Measurements from ENCODE around the gene CD151. TPM values are rescaled to one million over a fixed set of nuclear protein-coding genes. Genes with fewer than 3 reads are reported as not detected.
A peak's percentile ranks its signal among the peaks of the same experiment; 100 is the strongest.

CD151 gene
- total RNA-seq, 1 experiment from 2014 or later, result 127 TPM

GRCh38 chr11:855796-856195, 23.0 kb downstream of the CD151 start:
- CTCF ChIA-PET, result no interaction called here
- no peaks in the 10 kb centered on the region for H3K36me3 ChIP-seq (ENCODE audit: insufficient read depth, low read length, poor library complexity, severe bottlenecking)
- no peak overlapping the region for H3K4me3 ChIP-seq (ENCODE audit: low read depth, low read length, poor library complexity, severe bottlenecking)
- no TSS peak for BruUV-seq (replicated peaks)
- POLR2A ChIA-PET (ENCODE audit: low non-redundant PET), result no interaction called here
- H3K27me3 ChIP-seq (replicated peaks; ENCODE audit: insufficient read depth, low read depth, low read length, poor library complexity), result no peaks in the 10 kb centered on the region
- intact Hi-C loops (cut with micrococcal nuclease; ENCODE audit: unreplicated experiment), result loop anchor here (10.0 kb wide), 1 partner anchor 119 kb away; no protein-coding TSS in a partner anchor
- no peak overlapping the region for H3K27ac ChIP-seq (ENCODE audit: low read depth, low read length, poor library complexity, severe bottlenecking)
- TF ChIP-seq CTCF (conservative IDR thresholded peaks at IDR 0.05; ENCODE audit: low read depth, low read length) (no peak), EZH2 (IDR thresholded peaks at IDR 0.05; ENCODE audit: borderline replicate concordance, low read depth, low read length, poor library complexity, severe bottlenecking) (no peak)
- DNase-seq (ENCODE audit: low spot score), result no peak
- H3K4me1 ChIP-seq (ENCODE audit: insufficient read depth, low read length, poor library complexity, severe bottlenecking), result peaks cover 12% of the 10 kb centered on the region
- H3K9me3 ChIP-seq (ENCODE audit: low read depth, low read length, poor library complexity, severe bottlenecking), result no peaks in the 10 kb centered on the region

GRCh38 chr11:856397-856796, 23.6 kb downstream of the CD151 start:
- no peak for DNase-seq (ENCODE audit: low spot score)
- intact Hi-C loops (cut with micrococcal nuclease; ENCODE audit: unreplicated experiment), result loop anchor here (10.0 kb wide), 1 partner anchor 118 kb away; no protein-coding TSS in a partner anchor
- no TSS peak for BruUV-seq (replicated peaks)
- no peak overlapping the region for H3K27ac ChIP-seq (ENCODE audit: low read depth, low read length, poor library complexity, severe bottlenecking)
- no peaks in the 10 kb centered on the region for H3K9me3 ChIP-seq (ENCODE audit: low read depth, low read length, poor library complexity, severe bottlenecking)
- H3K36me3 ChIP-seq (ENCODE audit: insufficient read depth, low read length, poor library complexity, severe bottlenecking), result no peaks in the 10 kb centered on the region
- peaks cover 15% of the 10 kb centered on the region for H3K4me1 ChIP-seq (ENCODE audit: insufficient read depth, low read length, poor library complexity, severe bottlenecking)
- CTCF ChIA-PET, result no interaction called here
- POLR2A ChIA-PET (ENCODE audit: low non-redundant PET), result no interaction called here
- no peak for TF ChIP-seq CTCF (conservative IDR thresholded peaks at IDR 0.05; ENCODE audit: low read depth, low read length)
- TF ChIP-seq EZH2 (IDR thresholded peaks at IDR 0.05; ENCODE audit: borderline replicate concordance, low read depth, low read length, poor library complexity, severe bottlenecking), result no peak
- H3K27me3 ChIP-seq (replicated peaks; ENCODE audit: insufficient read depth, low read depth, low read length, poor library complexity), result no peaks in the 10 kb centered on the region
- no peak overlapping the region for H3K4me3 ChIP-seq (ENCODE audit: low read depth, low read length, poor library complexity, severe bottlenecking)

GRCh38 chr11:858053-858761, 25.5 kb downstream of the CD151 start:
- TF ChIP-seq CTCF (conservative IDR thresholded peaks at IDR 0.05; ENCODE audit: low read depth, low read length) (no peak), EZH2 (IDR thresholded peaks at IDR 0.05; ENCODE audit: borderline replicate concordance, low read depth, low read length, poor library complexity, severe bottlenecking) (no peak)
- ChIA-PET POLR2A (ENCODE audit: low non-redundant PET) (interaction anchor here (0.7 kb wide), 1 partner anchor 190 kb away, joined by 13 read pairs; no protein-coding TSS in a partner anchor), CTCF (no interaction called here)
- intact Hi-C loops (cut with micrococcal nuclease; ENCODE audit: unreplicated experiment), result loop anchor here (10.0 kb wide), 1 partner anchor 117 kb away; no protein-coding TSS in a partner anchor
- no peak overlapping the region for H3K27ac ChIP-seq (ENCODE audit: low read depth, low read length, poor library complexity, severe bottlenecking)
- no TSS peak for BruUV-seq (replicated peaks)
- H3K4me3 ChIP-seq (ENCODE audit: low read depth, low read length, poor library complexity, severe bottlenecking), result peak overlapping the region; percentile 53
- H3K9me3 ChIP-seq (ENCODE audit: low read depth, low read length, poor library complexity, severe bottlenecking), result no peaks in the 10 kb centered on the region
- H3K4me1 ChIP-seq (ENCODE audit: insufficient read depth, low read length, poor library complexity, severe bottlenecking), result peaks cover 15% of the 10 kb centered on the region
- H3K36me3 ChIP-seq (ENCODE audit: insufficient read depth, low read length, poor library complexity, severe bottlenecking), result no peaks in the 10 kb centered on the region
- no peak for DNase-seq (ENCODE audit: low spot score)
- no peaks in the 10 kb centered on the region for H3K27me3 ChIP-seq (replicated peaks; ENCODE audit: insufficient read depth, low read depth, low read length, poor library complexity)
